ENCODE results near the gene RARB.

Gene RARB

DNA sequence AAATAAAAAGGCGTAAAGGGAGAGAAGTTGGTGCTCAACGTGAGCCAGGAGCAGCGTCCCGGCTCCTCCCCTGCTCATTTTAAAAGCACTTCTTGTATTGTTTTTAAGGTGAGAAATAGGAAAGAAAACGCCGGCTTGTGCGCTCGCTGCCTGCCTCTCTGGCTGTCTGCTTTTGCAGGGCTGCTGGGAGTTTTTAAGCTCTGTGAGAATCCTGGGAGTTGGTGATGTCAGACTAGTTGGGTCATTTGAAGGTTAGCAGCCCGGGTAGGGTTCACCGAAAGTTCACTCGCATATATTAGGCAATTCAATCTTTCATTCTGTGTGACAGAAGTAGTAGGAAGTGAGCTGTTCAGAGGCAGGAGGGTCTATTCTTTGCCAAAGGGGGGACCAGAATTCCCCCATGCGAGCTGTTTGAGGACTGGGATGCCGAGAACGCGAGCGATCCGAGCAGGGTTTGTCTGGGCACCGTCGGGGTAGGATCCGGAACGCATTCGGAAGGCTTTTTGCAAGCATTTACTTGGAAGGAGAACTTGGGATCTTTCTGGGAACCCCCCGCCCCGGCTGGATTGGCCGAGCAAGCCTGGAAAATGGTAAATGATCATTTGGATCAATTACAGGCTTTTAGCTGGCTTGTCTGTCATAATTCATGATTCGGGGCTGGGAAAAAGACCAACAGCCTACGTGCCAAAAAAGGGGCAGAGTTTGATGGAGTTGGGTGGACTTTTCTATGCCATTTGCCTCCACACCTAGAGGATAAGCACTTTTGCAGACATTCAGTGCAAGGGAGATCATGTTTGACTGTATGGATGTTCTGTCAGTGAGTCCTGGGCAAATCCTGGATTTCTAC is at the start of gene RARB:
RARB (plus strand) TSS at position 322 of the 847 bp plus-strand sequence; CDS start at position 791, 469 bp downstream.
- no peak within 1 kb of the TSS for H3K4me3 Mint-ChIP-seq

DNA sequence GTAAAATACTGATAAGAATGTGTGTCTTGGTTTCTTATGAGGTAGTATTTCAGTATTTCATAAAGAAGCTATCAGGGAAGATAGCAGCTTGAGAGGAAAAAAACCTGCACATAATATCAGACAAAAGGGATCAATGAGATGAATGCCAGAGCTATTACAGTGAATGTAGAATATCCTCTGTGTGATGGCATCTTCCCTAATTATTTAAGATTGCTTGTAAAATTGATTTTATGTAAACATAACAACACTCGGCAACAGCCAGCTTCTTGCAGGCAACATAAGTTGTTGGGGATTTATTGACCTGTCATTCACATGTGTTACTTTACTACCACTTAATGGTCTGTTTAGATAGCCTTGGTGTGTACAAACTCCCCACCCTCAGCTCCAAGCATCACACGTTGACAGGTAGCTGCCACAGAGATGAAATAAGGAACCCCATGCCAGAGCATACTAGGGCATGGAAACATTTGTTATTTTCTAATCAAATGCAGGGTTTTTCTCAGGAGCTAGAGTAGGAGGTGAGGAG is 49.2 kb upstream of the RARB start:
- no peaks in the 10 kb centered on the region for H3K36me3 Mint-ChIP-seq (ENCODE audit: insufficient read depth)
- H3K4me1 Mint-ChIP-seq = no peaks in the 10 kb centered on the region
- no peaks in the 10 kb centered on the region for H3K27me3 Mint-ChIP-seq
- no peak for ATAC-seq (replicated peaks; ENCODE audit: extremely low read depth, poor library complexity, severe bottlenecking)
- DNase-seq (ENCODE audit: low spot score in 2 of 2) = no peak
- no peak overlapping the region for H3K4me3 Mint-ChIP-seq
- H3K27ac Mint-ChIP-seq (ENCODE audit: low read depth) = no peak overlapping the region
- peaks cover 9% of the 10 kb centered on the region for H3K9me3 Mint-ChIP-seq

More for the DNA sequence above, at the start of gene RARB:
- H3K4me1 Mint-ChIP-seq = no peaks in the 10 kb centered on the region
- ATAC-seq (replicated peaks; ENCODE audit: extremely low read depth, poor library complexity, severe bottlenecking) = no peak
- no peak within 1 kb of the TSS for H3K27ac Mint-ChIP-seq (ENCODE audit: low read depth)
- DNase-seq (ENCODE audit: low spot score in 2 of 2) = no peak
- no peaks in the 10 kb centered on the region for H3K36me3 Mint-ChIP-seq (ENCODE audit: insufficient read depth)
- peaks cover 54% of the 10 kb centered on the region for H3K27me3 Mint-ChIP-seq
- H3K9me3 Mint-ChIP-seq = no peaks in the 10 kb centered on the region

DNA sequence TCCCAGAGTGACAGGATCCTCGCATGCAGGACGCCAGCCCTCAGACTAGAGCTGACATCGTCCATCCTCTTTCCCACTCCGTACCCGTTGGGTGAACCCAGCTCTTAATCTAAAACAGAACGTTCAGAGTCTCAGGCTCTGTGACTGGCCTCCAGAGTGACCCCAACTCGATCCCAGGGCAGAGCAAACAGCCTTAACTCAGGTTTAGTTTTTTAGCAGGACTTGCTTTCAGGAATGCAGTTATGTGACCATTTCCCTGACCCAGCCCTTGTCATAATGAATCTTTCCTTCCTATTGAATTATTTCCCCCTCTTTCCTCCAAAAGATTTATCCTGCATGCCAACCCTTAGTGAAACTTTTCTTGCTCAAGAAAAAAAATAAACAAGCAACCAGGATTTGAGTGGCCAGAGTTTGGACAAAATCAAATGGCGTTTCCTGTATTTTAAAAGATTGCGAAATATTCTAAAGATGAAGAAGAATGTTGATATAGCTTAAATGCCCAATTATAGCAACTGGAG is 47.8 kb upstream of the RARB start:
- Mint-ChIP-seq H3K27ac (ENCODE audit: low read depth) (no peak overlapping the region), H3K27me3 (no peaks in the 10 kb centered on the region), H3K9me3 (peaks cover 9% of the 10 kb centered on the region), H3K36me3 (ENCODE audit: insufficient read depth) (no peaks in the 10 kb centered on the region), H3K4me3 (no peak overlapping the region), H3K4me1 (no peaks in the 10 kb centered on the region)
- DNase-seq (ENCODE audit: low spot score in 2 of 2) (no peak), ATAC-seq (replicated peaks; ENCODE audit: extremely low read depth, poor library complexity, severe bottlenecking) (no peak)

- Mint-ChIP-seq H3K36me3 (ENCODE audit: insufficient read depth) (no peaks in the 10 kb centered on the region), H3K9me3 (peaks cover 9% of the 10 kb centered on the region), H3K4me3 (no peak overlapping the region), H3K27ac (ENCODE audit: low read depth) (no peak overlapping the region), H3K4me1 (no peaks in the 10 kb centered on the region), H3K27me3 (no peaks in the 10 kb centered on the region)
- no peak for ATAC-seq (replicated peaks; ENCODE audit: extremely low read depth, poor library complexity, severe bottlenecking)
- no peak for DNase-seq (ENCODE audit: low spot score in 2 of 2)
Observed at GRCh38 chr3:25381083-25381482, 47.0 kb upstream of the RARB start.

DNA sequence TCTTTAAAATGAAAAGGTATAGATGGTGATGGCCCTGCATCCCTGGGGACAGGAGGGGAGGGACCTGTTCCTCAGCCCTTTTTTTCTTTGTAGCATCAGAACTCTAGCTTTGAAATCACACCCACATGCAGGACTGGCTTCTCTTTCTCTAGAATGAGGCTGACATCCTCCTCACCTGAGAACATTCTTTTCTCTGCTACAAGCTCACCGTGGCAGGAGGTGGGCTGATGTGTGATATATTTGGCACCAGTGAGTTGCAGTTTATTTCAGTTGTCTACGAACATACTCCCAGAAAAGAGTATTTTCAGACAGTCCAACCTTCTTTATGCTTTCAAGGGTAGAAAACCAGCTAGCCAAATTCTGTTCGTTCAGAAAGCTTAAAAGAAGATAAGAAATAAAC is 43.6 kb upstream of the RARB start:
- no peaks in the 10 kb centered on the region for H3K36me3 Mint-ChIP-seq (ENCODE audit: insufficient read depth)
- H3K9me3 Mint-ChIP-seq = peaks cover 9% of the 10 kb centered on the region
- no peaks in the 10 kb centered on the region for H3K4me1 Mint-ChIP-seq
- no peaks in the 10 kb centered on the region for H3K27me3 Mint-ChIP-seq
- ATAC-seq (replicated peaks; ENCODE audit: extremely low read depth, poor library complexity, severe bottlenecking) (no peak), DNase-seq (ENCODE audit: low spot score in 2 of 2) (no peak)
- no peak overlapping the region for H3K27ac Mint-ChIP-seq (ENCODE audit: low read depth)
- no peak overlapping the region for H3K4me3 Mint-ChIP-seq

GRCh38 chr3:25385807-25386460 is 42.1 kb upstream of the RARB start:
- ATAC-seq (replicated peaks; ENCODE audit: extremely low read depth, poor library complexity, severe bottlenecking) (no peak), DNase-seq (ENCODE audit: low spot score in 2 of 2) (no peak)
- H3K36me3 Mint-ChIP-seq (ENCODE audit: insufficient read depth) = no peaks in the 10 kb centered on the region
- no peak overlapping the region for H3K4me3 Mint-ChIP-seq
- H3K4me1 Mint-ChIP-seq = no peaks in the 10 kb centered on the region
- H3K27me3 Mint-ChIP-seq = no peaks in the 10 kb centered on the region
- no peak overlapping the region for H3K27ac Mint-ChIP-seq (ENCODE audit: low read depth)
- H3K9me3 Mint-ChIP-seq = peaks cover 9% of the 10 kb centered on the region

DNA sequence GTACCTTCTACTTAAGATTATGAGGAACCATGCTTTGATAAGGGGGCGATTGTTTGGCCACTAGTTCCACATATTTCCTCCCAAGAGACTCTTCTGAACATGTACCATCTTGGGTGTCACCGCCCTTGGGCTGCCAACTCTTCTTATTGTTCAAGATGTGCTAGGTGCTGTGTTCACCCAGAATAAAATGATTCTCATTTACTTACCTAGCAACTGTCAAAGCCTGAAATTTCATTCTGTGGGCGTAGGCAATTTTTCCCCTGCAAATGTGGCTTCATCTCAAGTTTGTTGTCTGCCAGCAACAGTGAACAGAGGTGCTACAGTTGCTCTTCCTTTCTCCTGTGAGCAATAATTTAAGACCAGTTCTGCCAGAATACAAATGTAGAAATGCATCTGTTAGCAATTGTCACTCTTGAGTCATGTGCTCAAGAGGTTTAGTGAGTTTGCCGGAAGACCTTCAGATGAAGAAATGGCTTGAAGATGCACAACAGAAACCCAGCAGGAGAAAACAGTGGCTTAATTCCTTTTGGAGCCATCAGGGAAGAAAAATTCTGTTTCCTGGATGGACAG is 41.3 kb upstream of the RARB start:
- no peak for DNase-seq (ENCODE audit: low spot score in 2 of 2)
- Mint-ChIP-seq H3K9me3 (peaks cover 7% of the 10 kb centered on the region), H3K4me1 (no peaks in the 10 kb centered on the region), H3K27ac (ENCODE audit: low read depth) (no peak overlapping the region), H3K27me3 (no peaks in the 10 kb centered on the region), H3K36me3 (ENCODE audit: insufficient read depth) (no peaks in the 10 kb centered on the region), H3K4me3 (no peak overlapping the region)
- ATAC-seq (replicated peaks; ENCODE audit: extremely low read depth, poor library complexity, severe bottlenecking) = no peak

GRCh38 chr3:25390605-25391004 is 37.5 kb upstream of the RARB start:
- no peak for DNase-seq (ENCODE audit: low spot score in 2 of 2)
- Mint-ChIP-seq H3K9me3 (peaks cover 9% of the 10 kb centered on the region), H3K27me3 (no peaks in the 10 kb centered on the region), H3K36me3 (ENCODE audit: insufficient read depth) (no peaks in the 10 kb centered on the region), H3K4me3 (no peak overlapping the region), H3K4me1 (no peaks in the 10 kb centered on the region), H3K27ac (ENCODE audit: low read depth) (no peak overlapping the region)
- no peak for ATAC-seq (replicated peaks; ENCODE audit: extremely low read depth, poor library complexity, severe bottlenecking)

DNA sequence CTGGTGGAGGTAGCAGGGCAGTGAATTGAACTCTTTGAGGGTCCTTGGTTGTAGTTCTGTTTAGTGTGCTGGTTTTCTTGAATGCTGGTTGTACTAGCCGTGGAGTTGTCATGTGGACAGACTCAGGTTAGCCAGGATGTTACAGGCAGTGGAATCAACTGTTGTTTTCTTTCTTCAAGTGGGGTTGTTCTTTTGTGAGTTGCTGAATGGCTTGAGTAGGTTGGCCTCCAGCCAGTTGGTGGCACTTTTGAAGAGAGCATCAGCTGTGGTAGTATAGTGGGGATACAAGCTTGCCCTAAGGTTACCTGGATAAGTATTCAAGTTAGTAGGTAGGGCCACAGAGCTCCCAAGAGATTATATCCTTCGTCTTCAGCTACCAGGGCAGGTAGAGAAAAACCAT is 31.8 kb upstream of the RARB start:
- no peak overlapping the region for H3K27ac Mint-ChIP-seq (ENCODE audit: low read depth)
- H3K9me3 Mint-ChIP-seq = peaks cover 10% of the 10 kb centered on the region
- no peak overlapping the region for H3K4me3 Mint-ChIP-seq
- H3K27me3 Mint-ChIP-seq = no peaks in the 10 kb centered on the region
- no peaks in the 10 kb centered on the region for H3K4me1 Mint-ChIP-seq
- no peaks in the 10 kb centered on the region for H3K36me3 Mint-ChIP-seq (ENCODE audit: insufficient read depth)
- no peak for DNase-seq (ENCODE audit: low spot score in 2 of 2)
- ATAC-seq (replicated peaks; ENCODE audit: extremely low read depth, poor library complexity, severe bottlenecking) = no peak

DNA sequence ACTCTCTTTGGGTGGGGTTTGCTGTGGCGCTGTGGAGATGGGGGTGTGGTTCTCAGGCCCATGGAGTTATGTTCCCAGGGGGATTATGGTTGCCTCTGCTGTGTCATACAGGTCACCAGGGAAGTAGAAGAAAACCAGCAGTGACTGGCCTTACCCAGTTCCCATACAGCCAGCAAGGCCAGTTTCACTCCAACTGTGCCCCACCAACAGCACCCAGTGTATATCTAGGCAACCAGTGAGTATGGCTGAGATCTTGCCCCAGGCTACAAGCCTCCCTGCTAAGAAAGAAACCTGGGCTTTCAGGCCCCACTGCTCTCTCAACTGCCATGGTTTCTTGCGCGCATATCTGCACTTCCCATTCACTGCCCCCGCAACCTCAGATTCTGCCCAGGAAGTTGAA is 31.4 kb upstream of the RARB start:
- Mint-ChIP-seq H3K4me3 (no peak overlapping the region), H3K4me1 (no peaks in the 10 kb centered on the region), H3K27me3 (no peaks in the 10 kb centered on the region), H3K27ac (ENCODE audit: low read depth) (no peak overlapping the region), H3K36me3 (ENCODE audit: insufficient read depth) (no peaks in the 10 kb centered on the region), H3K9me3 (peaks cover 14% of the 10 kb centered on the region)
- ATAC-seq (replicated peaks; ENCODE audit: extremely low read depth, poor library complexity, severe bottlenecking) = no peak
- DNase-seq (ENCODE audit: low spot score in 2 of 2) = no peak

DNA sequence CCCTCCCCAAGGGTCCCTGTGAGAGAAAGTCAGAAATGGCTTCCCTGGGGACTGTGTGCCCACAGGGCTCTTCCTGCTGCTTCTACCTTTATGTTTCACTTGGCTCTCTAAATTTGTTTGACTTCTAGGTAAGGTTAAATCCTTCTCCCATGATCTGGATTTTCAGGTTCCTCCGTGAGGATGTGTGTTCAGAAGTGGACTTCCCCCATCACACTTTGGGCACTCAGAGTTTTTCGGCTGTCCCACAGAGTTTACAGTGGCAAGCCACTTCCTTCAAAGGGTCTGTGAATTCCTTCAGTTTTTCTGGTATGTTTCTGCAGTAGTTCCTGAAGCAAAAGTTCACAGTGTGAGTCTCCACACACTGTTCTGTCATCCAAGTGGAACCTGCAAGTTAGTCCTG is 30.9 kb upstream of the RARB start:
- Mint-ChIP-seq H3K27me3 (no peaks in the 10 kb centered on the region), H3K9me3 (peaks cover 17% of the 10 kb centered on the region), H3K4me3 (no peak overlapping the region), H3K36me3 (ENCODE audit: insufficient read depth) (no peaks in the 10 kb centered on the region), H3K4me1 (no peaks in the 10 kb centered on the region), H3K27ac (ENCODE audit: low read depth) (no peak overlapping the region)
- DNase-seq (ENCODE audit: low spot score in 2 of 2) = no peak
- no peak for ATAC-seq (replicated peaks; ENCODE audit: extremely low read depth, poor library complexity, severe bottlenecking)

- DNase-seq (ENCODE audit: low spot score in 2 of 2) (no peak), ATAC-seq (replicated peaks; ENCODE audit: extremely low read depth, poor library complexity, severe bottlenecking) (no peak)
- H3K9me3 Mint-ChIP-seq = peaks cover 14% of the 10 kb centered on the region
- H3K27me3 Mint-ChIP-seq = no peaks in the 10 kb centered on the region
- peaks cover 2% of the 10 kb centered on the region for H3K36me3 Mint-ChIP-seq (ENCODE audit: insufficient read depth)
- no peaks in the 10 kb centered on the region for H3K4me1 Mint-ChIP-seq
- H3K4me3 Mint-ChIP-seq = no peak overlapping the region
- no peak overlapping the region for H3K27ac Mint-ChIP-seq (ENCODE audit: low read depth)
Observed at GRCh38 chr3:25400587-25400986, 27.5 kb upstream of the RARB start.

Data from central memory CD8-positive, alpha-beta T cell (primary cell).